SH-SY5Y (cell line): ENCODE results near the gene SPATA21.

Experiments
- GATA2 ChIP-seq: IDR thresholded peaks from 2 replicates; pipeline ENCODE4 v1.6.1; 2011; ENCODE audit warnings: mild to moderate bottlenecking, low read depth, low read length
- GATA3 ChIP-seq: IDR thresholded peaks from 2 replicates; pipeline ENCODE4 v1.6.1; 2011; ENCODE audit warnings: low read depth, mild to moderate bottlenecking, low read length, moderate library complexity

DNA sequence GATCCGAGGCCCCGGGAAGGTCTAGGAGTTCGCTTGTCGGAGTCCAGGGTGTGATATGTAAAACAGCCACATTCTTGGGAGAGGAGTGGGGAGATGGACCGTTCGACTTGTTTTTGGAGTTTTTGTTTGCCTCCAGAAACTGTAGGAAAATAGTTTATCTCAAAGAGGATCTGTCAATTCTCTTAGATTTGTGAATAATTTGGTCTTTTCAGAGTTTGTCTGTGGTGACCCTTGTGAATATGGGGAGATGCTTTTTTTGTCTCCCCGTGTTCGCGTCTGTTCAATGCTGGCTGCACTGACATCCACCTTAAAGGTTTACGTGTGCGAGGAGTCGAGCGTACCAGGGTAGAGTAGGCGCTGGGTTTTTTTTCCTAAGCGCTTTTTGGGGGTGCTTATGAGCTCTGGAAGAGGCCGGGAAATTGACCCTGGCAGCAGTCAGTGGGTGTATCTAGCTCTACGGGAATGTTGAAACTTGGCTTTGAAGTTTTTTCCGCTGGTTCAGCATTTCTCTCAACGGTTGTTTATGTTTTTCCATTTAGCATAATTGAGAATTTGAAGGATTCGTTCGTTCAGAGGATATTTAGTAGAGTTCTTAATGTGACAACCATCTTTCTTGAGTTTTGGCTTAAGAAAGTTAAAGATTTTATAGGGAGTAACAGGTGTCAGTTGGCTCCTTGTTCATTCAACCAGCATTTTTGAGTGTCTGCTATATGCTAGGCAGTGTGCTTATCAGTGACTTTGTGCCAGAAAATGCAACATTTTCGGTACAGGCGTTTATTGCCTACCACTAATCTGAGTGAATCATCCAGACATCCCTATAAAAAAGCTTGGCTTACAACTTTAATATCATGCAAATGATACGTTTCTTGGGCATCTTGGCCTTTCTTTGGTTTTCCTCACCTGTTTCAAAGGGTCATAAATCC is 69.0 kb downstream of the SPATA21 start:
- no peak for TF ChIP-seq GATA2
- TF ChIP-seq GATA3 = no peak
